Stimulated activated CD4-positive, alpha-beta T cell treated with anti-CD3 and anti-CD28 coated beads, Interleukin-15, amount 100 ng/mL, for 24 hours (primary cell): ENCODE results near the gene CCDC27.
A peak's percentile ranks its signal among the peaks of the same experiment; 100 is the strongest.
"Not testable (repeated sequence)": the region's sequence is repeated elsewhere in the genome, so short reads cannot be mapped to it uniquely, and the experiment has no call there.

ENCODE experiments used
- DNase-seq: peaks from one replicate; pipeline ENCODE4 v3.0.0-alpha.2; 2020

The CCDC27 gene

GRCh38 chr1:3740042-3740441 is 12.2 kb upstream of the CCDC27 start:
- no peak for DNase-seq

- no peak for DNase-seq
These were observed 11.5 kb upstream of the CCDC27 start for GRCh38 chr1:3740752-3741151.

- DNase-seq, result no peak
These were observed 10.4 kb upstream of the CCDC27 start for GRCh38 chr1:3741566-3742438.

- no peak for DNase-seq
These were observed 9.6 kb upstream of the CCDC27 start for GRCh38 chr1:3742439-3743298.

- no peak for DNase-seq
These were observed 8.8 kb upstream of the CCDC27 start for GRCh38 chr1:3743421-3743820.

- DNase-seq, result no peak
These were observed 8.4 kb upstream of the CCDC27 start for GRCh38 chr1:3743826-3744225.

- DNase-seq, result no peak
These were observed 7.6 kb upstream of the CCDC27 start for GRCh38 chr1:3744646-3745045.

GRCh38 chr1:3745071-3745470 is 7.2 kb upstream of the CCDC27 start:
- no peak for DNase-seq

GRCh38 chr1:3745590-3746381 is 6.5 kb upstream of the CCDC27 start:
- DNase-seq, result peak; percentile 8

- no peak for DNase-seq
These were observed 5.8 kb upstream of the CCDC27 start for GRCh38 chr1:3746389-3746829.

GRCh38 chr1:3746830-3747521 is 5.3 kb upstream of the CCDC27 start:
- peak; percentile 96 for DNase-seq

- DNase-seq, result no peak
These were observed 4.8 kb upstream of the CCDC27 start for GRCh38 chr1:3747522-3747848.

- no peak for DNase-seq
These were observed 4.3 kb upstream of the CCDC27 start for GRCh38 chr1:3747903-3748302.

GRCh38 chr1:3748316-3748900 is 3.8 kb upstream of the CCDC27 start:
- DNase-seq, result not testable (repeated sequence)

- DNase-seq, result no peak
These were observed 2.7 kb upstream of the CCDC27 start for GRCh38 chr1:3749512-3749911.

- no peak for DNase-seq
These were observed 1.5 kb upstream of the CCDC27 start for GRCh38 chr1:3750741-3751140.

GRCh38 chr1:3753656-3754454 is 1.6 kb downstream of the CCDC27 start:
- DNase-seq, result no peak

GRCh38 chr1:3756394-3756793 is 4.1 kb downstream of the CCDC27 start:
- DNase-seq, result no peak

GRCh38 chr1:3759164-3759563 is 6.9 kb downstream of the CCDC27 start:
- DNase-seq, result no peak

GRCh38 chr1:3759796-3760195 is 7.5 kb downstream of the CCDC27 start:
- no peak for DNase-seq

GRCh38 chr1:3761296-3762010 is 9.2 kb downstream of the CCDC27 start:
- DNase-seq, result no peak
